Trophoblast cell (in vitro differentiated cells and primary cell): Measurements from ENCODE around the gene OVCA2.

Experiments
- DNase-seq, 2 donors: peaks; one replicate each; pipeline ENCODE4 v3.0.0-alpha.2; 2016
- H2AFZ ChIP-seq: 2 replicates; pipeline ENCODE4 v1.6.1; 2013; ENCODE audit warnings: low read length, moderate library complexity, mild to moderate bottlenecking; ENCODE audit not compliant: insufficient read depth, poor library complexity
- H2AK5ac ChIP-seq: 2 replicates; pipeline ENCODE4 v1.6.1; 2013; ENCODE audit warnings: mild to moderate bottlenecking, low read length
- H2BK120ac ChIP-seq: 2 replicates; pipeline ENCODE4 v1.6.1; 2013; ENCODE audit warnings: low read length, mild to moderate bottlenecking, moderate library complexity; ENCODE audit not compliant: insufficient read depth, poor library complexity
- H2BK12ac ChIP-seq: 2 replicates; pipeline ENCODE4 v1.6.1; 2013; ENCODE audit warnings: mild to moderate bottlenecking, low read length, moderate library complexity
- H2BK5ac ChIP-seq: 2 replicates; pipeline ENCODE4 v1.6.1; 2013; ENCODE audit warnings: low read length, low read depth, moderate library complexity, mild to moderate bottlenecking; ENCODE audit not compliant: poor library complexity
- H3K14ac ChIP-seq: 2 replicates; pipeline ENCODE4 v1.6.1; 2013; ENCODE audit warnings: mild to moderate bottlenecking, low read length
- H3K18ac ChIP-seq: 2 replicates; pipeline ENCODE4 v1.6.1; 2013; ENCODE audit warnings: mild to moderate bottlenecking, low read length
- H3K23ac ChIP-seq: 2 replicates; pipeline ENCODE4 v1.6.1; 2013; ENCODE audit warnings: low read length
- H3K27ac ChIP-seq: 2 replicates; pipeline ENCODE4 v1.5.1; 2013; ENCODE audit warnings: low read depth, mild to moderate bottlenecking, inconsistent platforms, low read length, moderate library complexity
- H3K27me3 ChIP-seq: 2 replicates; pipeline ENCODE4 v1.6.1; 2013; ENCODE audit warnings: inconsistent platforms, mild to moderate bottlenecking, low read length, moderate library complexity; ENCODE audit not compliant: insufficient read depth
- H3K36me3 ChIP-seq, 2 experiments: 1 replicate in 1 of 2; 2 replicates in 1 of 2; pipeline ENCODE4 v1.6.1; 2013; ENCODE audit warnings: low read length in 2 of 2, mild to moderate bottlenecking in 2 of 2, moderate library complexity in 1 of 2; ENCODE audit not compliant: insufficient read depth in 2 of 2, control insufficient read depth in 1 of 2
- H3K4ac ChIP-seq: 2 replicates; pipeline ENCODE4 v1.6.1; 2013; ENCODE audit warnings: low read depth, mild to moderate bottlenecking, low read length, moderate library complexity
- H3K4me1 ChIP-seq, 2 experiments: 1 replicate in 1 of 2; 2 replicates in 1 of 2; pipeline ENCODE4 v1.6.1; 2013; ENCODE audit warnings: low read length in 2 of 2, mild to moderate bottlenecking in 2 of 2, moderate library complexity in 1 of 2; ENCODE audit not compliant: insufficient read depth in 2 of 2, control insufficient read depth in 1 of 2
- H3K4me2 ChIP-seq: 2 replicates; pipeline ENCODE4 v1.6.1; 2013; ENCODE audit warnings: inconsistent platforms, mild to moderate bottlenecking, low read length, moderate library complexity
- H3K4me3 ChIP-seq: 2 replicates; pipeline ENCODE4 v1.5.1; 2013; ENCODE audit warnings: mild to moderate bottlenecking, low read depth, low read length, inconsistent platforms
- H3K79me1 ChIP-seq: one replicate; pipeline ENCODE4 v1.6.1; 2013; ENCODE audit warnings: low read length
- H3K79me2 ChIP-seq: 2 replicates; pipeline ENCODE4 v1.6.1; 2013; ENCODE audit warnings: low read length, mild to moderate bottlenecking; ENCODE audit not compliant: control insufficient read depth, insufficient read depth, poor library complexity
- H3K9ac ChIP-seq: 2 replicates; pipeline ENCODE4 v1.6.1; 2013; ENCODE audit warnings: mild to moderate bottlenecking, low read length
- H3K9me3 ChIP-seq: 2 replicates; pipeline ENCODE4 v1.6.1; 2013; ENCODE audit warnings: low read depth, mild to moderate bottlenecking, control low read depth, inconsistent platforms, low read length; ENCODE audit not compliant: insufficient read depth
- H4K12ac ChIP-seq: 2 replicates; pipeline ENCODE4 v1.6.1; 2013; ENCODE audit warnings: low read depth, mild to moderate bottlenecking, low read length, moderate library complexity
- H4K8ac ChIP-seq: 2 replicates; pipeline ENCODE4 v1.6.1; 2013; ENCODE audit warnings: low read depth, mild to moderate bottlenecking, low read length, moderate library complexity
- H4K91ac ChIP-seq: one replicate; pipeline ENCODE4 v1.6.1; 2013; ENCODE audit warnings: low read depth, mild to moderate bottlenecking, low read length, moderate library complexity
- WGBS: extraction: QIAGEN DNeasy Blood & Tissue Kit; methylation state at CpG from one replicate; pipeline ENCODE4 v1.1.7; 2013; ENCODE audit warnings: missing lambda C conversion rate; ENCODE audit not compliant: insufficient read length, insufficient coverage; ENCODE audit errors: extremely low coverage; 5-methylcytosine and 5-hydroxymethylcytosine counted together

Gene OVCA2

DNA sequence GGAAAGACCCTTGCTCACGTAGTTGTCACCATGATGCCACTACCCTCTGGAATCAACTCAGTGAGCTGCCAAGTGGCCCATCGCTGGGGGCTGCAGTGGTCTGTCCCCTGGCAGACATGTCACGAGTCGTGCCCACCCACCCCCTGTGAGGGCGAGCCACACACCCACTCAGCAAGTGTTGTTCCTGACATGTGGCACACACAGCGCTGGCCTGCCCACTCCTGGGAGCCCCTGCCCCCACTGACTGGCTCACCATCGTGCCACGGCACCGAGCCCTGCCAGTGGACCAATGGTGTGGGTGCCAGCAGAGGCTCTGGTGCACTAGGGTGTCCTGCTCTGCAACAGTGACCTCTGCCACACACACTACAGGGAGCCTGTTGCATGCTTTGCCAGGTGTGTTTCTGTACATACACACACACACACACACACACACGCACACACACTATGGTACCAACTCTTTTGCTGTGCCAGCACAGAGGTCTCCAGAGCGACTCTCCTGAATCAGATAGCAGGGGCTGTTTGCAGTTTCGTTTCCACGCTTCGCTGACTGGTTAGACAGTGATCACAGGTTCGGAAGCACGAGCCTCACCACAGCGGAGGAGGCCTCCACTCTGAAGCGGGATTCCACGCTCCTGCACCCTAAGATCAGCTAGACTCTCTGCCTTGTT lies 24.4 kb upstream of the OVCA2 start:
- Histone ChIP-seq H2AK5ac (no peak overlapping the region), H3K4me2 (no peak overlapping the region), H2BK120ac (no peak overlapping the region), H3K18ac (no peak overlapping the region), H4K91ac (no peak overlapping the region), H3K79me2 (no peaks in the 10 kb centered on the region), H4K8ac (no peak overlapping the region), H2BK5ac (no peak overlapping the region), H2BK12ac (no peak overlapping the region), H3K4me1 (peaks cover 0 to 2% of the 10 kb centered on the region in 2 experiments), H2AFZ (no peak overlapping the region), H3K27me3 (peaks cover 9% of the 10 kb centered on the region), H3K27ac (no peak overlapping the region), H3K4me3 (no peak overlapping the region), H3K4ac (no peak overlapping the region), H3K36me3 (no peaks in the 10 kb centered on the region), H3K23ac (no peak overlapping the region), H4K12ac (no peak overlapping the region), H3K14ac (no peak overlapping the region), H3K9me3 (peaks cover 5% of the 10 kb centered on the region), H3K79me1 (no peaks in the 10 kb centered on the region), H3K9ac (no peak overlapping the region)
- DNase-seq, result no peak
- WGBS, result no CpG with 5 or more reads among the region's 19 CpGs

DNA sequence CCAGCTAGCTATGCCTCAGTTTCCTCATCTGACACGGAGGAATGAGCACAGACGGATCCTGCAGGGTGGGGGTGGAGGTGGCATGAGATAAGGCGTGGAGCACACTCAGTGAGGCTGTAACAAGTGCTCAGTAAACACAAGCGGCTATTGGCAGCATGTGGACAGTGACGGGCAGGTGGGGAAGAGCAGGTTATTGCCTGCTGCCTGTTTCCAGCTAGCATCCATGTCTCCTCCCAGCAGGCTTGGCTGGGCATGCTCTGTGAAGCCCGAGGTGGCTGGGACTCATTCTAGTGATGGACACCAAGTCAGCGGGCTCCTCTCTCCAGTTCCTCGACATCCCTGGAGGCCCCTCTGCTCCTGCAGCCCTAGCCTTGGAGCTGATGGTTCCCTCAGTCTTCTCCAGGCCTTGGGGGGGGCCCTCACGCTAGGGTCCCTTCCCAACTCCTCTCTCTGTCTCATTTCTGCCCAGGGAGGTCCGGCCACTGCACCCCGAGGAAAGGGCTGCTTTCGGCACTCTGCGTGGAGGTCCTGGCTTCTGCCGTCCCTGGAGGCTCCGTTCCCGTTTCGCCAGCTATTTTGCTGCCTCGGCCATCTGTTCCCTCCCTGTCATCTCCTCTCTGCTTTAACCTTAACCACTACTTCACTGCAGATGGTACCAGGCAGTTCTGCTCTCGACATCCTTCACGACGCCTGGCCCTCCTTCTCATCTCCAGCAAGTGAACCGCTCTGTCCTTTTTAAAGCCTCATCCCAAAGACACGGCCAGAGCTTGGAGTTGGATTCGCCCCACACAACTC lies 22.9 kb upstream of the OVCA2 start:
- H2AK5ac ChIP-seq, result no peak overlapping the region
- no peak overlapping the region for H4K91ac ChIP-seq
- H2AFZ ChIP-seq, result no peak overlapping the region
- no peaks in the 10 kb centered on the region for H3K36me3 ChIP-seq
- no peaks in the 10 kb centered on the region for H3K79me1 ChIP-seq
- no peak overlapping the region for H4K8ac ChIP-seq
- H3K79me2 ChIP-seq, result no peaks in the 10 kb centered on the region
- no peak overlapping the region for H3K14ac ChIP-seq
- peaks cover 23% of the 10 kb centered on the region for H3K27me3 ChIP-seq
- H2BK12ac ChIP-seq, result no peak overlapping the region
- no peak overlapping the region for H3K4me2 ChIP-seq
- no peak overlapping the region for H3K27ac ChIP-seq
- H3K9ac ChIP-seq, result no peak overlapping the region
- no peak overlapping the region for H2BK5ac ChIP-seq
- no peak overlapping the region for H3K18ac ChIP-seq
- H3K23ac ChIP-seq, result no peak overlapping the region
- no peak overlapping the region for H3K4ac ChIP-seq
- WGBS, result no CpG with 5 or more reads among the region's 24 CpGs
- no peak overlapping the region for H2BK120ac ChIP-seq
- H4K12ac ChIP-seq, result no peak overlapping the region
- peaks cover 7% of the 10 kb centered on the region for H3K9me3 ChIP-seq
- peaks cover 0 to under 1% of the 10 kb centered on the region in 2 experiments for H3K4me1 ChIP-seq
- peak overlapping the region; percentile 25 for H3K4me3 ChIP-seq
- no peak for DNase-seq

DNA sequence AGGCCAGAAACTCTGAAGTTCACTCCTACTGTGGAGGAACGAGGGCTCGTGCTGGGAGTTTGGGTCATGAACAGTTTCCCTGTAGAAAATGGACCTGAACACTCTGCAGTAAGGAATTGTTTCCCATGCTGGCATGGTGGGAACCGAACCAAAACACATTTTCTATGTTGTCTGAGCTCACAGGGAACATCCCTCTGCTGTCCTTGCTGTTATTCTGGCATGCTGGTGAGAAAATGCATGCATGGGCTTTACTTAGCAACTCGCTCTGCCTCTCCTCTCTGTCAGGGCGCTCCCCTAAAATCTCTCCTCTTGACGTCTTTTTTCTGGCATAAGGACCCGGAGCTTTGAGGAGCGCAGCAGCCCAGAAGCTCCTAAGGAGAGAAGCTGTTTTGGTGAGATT lies 22.1 kb upstream of the OVCA2 start:
- Histone ChIP-seq H3K27me3 (peaks cover 31% of the 10 kb centered on the region), H2BK120ac (no peak overlapping the region), H3K14ac (no peak overlapping the region), H3K23ac (no peak overlapping the region), H3K4me1 (peaks cover 0 to 8% of the 10 kb centered on the region in 2 experiments), H3K4me3 (no peak overlapping the region), H3K36me3 (no peaks in the 10 kb centered on the region), H3K27ac (no peak overlapping the region), H4K91ac (no peak overlapping the region), H3K79me1 (no peaks in the 10 kb centered on the region), H2AK5ac (no peak overlapping the region), H3K18ac (no peak overlapping the region), H2AFZ (no peak overlapping the region), H2BK12ac (no peak overlapping the region), H3K79me2 (no peaks in the 10 kb centered on the region), H3K9ac (no peak overlapping the region), H4K12ac (no peak overlapping the region), H4K8ac (no peak overlapping the region), H3K4ac (no peak overlapping the region), H3K9me3 (peaks cover 6% of the 10 kb centered on the region), H2BK5ac (no peak overlapping the region), H3K4me2 (no peak overlapping the region)
- no CpG with 5 or more reads among the region's 8 CpGs for WGBS
- no peak for DNase-seq

DNA sequence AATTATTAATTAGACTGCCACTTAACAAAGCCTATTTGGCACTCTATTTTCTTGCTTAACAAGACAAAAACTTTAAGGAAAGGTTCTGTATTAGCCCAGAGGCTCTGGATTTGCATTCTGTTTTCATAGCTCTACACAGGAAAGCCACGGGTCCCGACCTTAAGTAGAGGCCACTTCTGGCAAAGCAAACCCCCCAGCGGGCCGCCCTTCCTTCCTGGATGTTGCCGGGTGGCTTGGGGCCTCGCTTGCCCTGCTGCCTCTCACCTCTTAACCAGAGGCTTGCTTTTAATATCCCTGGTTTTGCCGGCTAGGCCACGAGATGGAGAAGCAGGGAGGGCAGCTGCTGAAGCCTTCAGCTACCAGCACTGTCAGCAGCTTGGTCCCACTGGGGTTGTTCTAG lies 21.1 kb upstream of the OVCA2 start:
- Histone ChIP-seq H3K4me3 (no peak overlapping the region), H3K27ac (no peak overlapping the region), H3K4me1 (peaks cover 4 to 18% of the 10 kb centered on the region in 2 experiments), H3K27me3 (peaks cover 41% of the 10 kb centered on the region), H4K12ac (no peak overlapping the region), H2AK5ac (no peak overlapping the region), H3K9ac (no peak overlapping the region), H3K9me3 (peaks cover 6% of the 10 kb centered on the region), H3K18ac (no peak overlapping the region), H3K4me2 (no peak overlapping the region), H4K91ac (no peak overlapping the region), H2AFZ (no peak overlapping the region), H3K23ac (no peak overlapping the region), H3K4ac (no peak overlapping the region), H3K79me2 (no peaks in the 10 kb centered on the region), H3K36me3 (no peaks in the 10 kb centered on the region), H2BK12ac (no peak overlapping the region), H3K79me1 (no peaks in the 10 kb centered on the region), H4K8ac (no peak overlapping the region), H3K14ac (no peak overlapping the region), H2BK5ac (no peak overlapping the region), H2BK120ac (no peak overlapping the region)
- no CpG with 5 or more reads among the region's 8 CpGs for WGBS
- DNase-seq, result no peak
